Islet of Langerhans (tissue), 1 donor: Measurements from ENCODE around the gene ZEB1.
A peak's percentile ranks its signal among the peaks of the same experiment; 100 is the strongest.
"Not testable (repeated sequence)": the region's sequence is repeated elsewhere in the genome, so short reads cannot be mapped to it uniquely, and the experiment has no call there.

Experiments
- FAIRE-seq: peaks from one replicate; lab custom pipeline; 2011; peaks lifted over from hg19 to GRCh38; lab: Jason Lieb, UNC

ZEB1 gene

DNA sequence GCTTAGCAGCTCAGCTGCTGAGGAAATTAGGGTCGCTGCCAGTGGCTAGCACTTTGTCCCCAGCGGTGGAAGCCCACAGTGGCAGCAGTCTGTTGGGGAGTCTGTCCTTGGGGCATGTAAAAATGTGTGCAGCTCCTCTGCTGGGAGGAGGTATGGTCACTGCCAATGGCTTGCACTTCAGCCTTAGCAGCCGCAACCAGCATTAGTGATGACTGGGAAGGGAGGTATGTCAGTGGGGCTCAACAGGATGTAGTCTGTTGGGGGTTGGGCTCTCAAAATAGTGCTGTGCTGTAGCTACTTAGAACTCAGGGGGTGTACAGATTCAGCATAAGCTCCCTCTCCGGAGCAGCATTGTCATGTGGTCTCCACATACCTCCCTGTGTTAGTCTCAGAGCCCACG is 189.9 kb downstream of the ZEB1 start:
- FAIRE-seq: no peak

GRCh38 chr10:31509989-31510388 is 191.0 kb downstream of the ZEB1 start:
- no peak for FAIRE-seq

GRCh38 chr10:31515116-31515515 is 196.1 kb downstream of the ZEB1 start:
- FAIRE-seq: no peak

- FAIRE-seq: peak; percentile 70
These were observed 196.9 kb downstream of the ZEB1 start for GRCh38 chr10:31515819-31516402.

DNA sequence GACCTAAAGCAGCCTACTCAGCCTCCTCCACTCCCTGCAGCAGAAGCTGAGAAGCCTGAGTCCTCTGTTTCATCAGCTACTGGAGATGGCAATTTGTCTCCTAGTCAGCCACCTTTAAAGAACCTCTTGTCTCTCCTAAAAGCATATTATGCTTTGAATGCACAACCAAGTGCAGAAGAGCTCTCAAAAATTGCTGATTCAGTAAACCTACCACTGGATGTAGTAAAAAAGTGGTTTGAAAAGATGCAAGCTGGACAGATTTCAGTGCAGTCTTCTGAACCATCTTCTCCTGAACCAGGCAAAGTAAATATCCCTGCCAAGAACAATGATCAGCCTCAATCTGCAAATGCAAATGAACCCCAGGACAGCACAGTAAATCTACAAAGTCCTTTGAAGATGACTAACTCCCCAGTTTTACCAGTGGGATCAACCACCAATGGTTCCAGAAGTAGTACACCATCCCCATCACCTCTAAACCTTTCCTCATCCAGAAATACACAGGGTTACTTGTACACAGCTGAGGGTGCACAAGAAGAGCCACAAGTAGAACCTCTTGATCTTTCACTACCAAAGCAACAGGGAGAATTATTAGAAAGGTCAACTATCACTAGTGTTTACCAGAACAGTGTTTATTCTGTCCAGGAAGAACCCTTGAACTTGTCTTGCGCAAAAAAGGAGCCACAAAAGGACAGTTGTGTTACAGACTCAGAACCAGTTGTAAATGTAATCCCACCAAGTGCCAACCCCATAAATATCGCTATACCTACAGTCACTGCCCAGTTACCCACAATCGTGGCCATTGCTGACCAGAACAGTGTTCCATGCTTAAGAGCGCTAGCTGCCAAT is 202.2 kb downstream of the ZEB1 start:
- no peak for FAIRE-seq

GRCh38 chr10:31522820-31523219 is 203.8 kb downstream of the ZEB1 start:
- FAIRE-seq: no peak

GRCh38 chr10:31524460-31524859 is 205.4 kb downstream of the ZEB1 start:
- no peak for FAIRE-seq

DNA sequence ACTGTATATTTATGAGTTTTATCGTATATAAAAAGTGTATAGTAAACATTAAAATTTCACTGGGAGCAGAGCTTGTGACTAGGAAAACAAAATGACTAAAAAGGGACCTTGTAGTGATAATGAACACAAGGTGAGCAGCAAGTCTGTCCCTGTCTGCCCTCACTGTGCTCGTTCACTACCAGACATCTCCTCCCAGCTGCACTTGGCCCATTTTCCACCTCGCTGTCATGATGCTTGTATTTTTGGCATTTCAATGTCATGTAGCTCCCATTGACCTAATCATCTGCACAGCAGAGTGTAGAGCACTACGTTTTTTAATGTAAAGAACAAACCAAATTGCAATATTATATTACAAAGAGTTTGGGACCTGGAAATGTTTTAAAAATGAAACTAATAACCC is 207.2 kb downstream of the ZEB1 start:
- no peak for FAIRE-seq

DNA sequence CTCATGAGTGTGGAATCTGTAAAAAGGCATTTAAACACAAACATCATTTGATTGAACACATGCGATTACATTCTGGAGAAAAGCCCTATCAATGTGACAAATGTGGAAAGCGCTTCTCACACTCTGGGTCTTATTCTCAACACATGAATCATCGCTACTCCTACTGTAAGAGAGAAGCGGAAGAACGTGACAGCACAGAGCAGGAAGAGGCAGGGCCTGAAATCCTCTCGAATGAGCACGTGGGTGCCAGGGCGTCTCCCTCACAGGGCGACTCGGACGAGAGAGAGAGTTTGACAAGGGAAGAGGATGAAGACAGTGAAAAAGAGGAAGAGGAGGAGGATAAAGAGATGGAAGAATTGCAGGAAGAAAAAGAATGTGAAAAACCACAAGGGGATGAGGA is 207.7 kb downstream of the ZEB1 start:
- FAIRE-seq: no peak

- FAIRE-seq: no peak
These were observed 209.8 kb downstream of the ZEB1 start for GRCh38 chr10:31528831-31529230.

- no peak for FAIRE-seq
These were observed 217.3 kb downstream of the ZEB1 start for GRCh38 chr10:31536302-31536701.

DNA sequence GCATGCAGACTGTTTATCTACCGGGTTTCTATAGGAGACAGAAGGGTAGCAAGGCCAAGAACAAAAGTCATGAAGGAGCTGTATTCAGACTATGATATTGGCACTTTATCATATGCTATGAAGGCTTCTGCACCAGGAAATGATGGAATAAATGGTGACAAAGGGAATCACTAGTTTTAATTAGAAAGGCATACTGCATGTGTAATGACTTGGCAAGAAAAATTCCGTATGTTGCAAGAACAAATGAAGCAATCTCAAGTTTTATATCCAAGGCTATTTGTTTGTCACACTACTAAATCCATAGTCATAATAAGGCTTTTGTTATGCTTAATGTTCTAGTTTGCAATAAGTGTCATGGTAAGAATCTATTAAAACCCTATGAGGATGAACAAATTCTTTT is 230.9 kb downstream of the ZEB1 start:
- no peak for FAIRE-seq

- FAIRE-seq: no peak
These were observed 235.5 kb downstream of the ZEB1 start for GRCh38 chr10:31554556-31554955.

DNA sequence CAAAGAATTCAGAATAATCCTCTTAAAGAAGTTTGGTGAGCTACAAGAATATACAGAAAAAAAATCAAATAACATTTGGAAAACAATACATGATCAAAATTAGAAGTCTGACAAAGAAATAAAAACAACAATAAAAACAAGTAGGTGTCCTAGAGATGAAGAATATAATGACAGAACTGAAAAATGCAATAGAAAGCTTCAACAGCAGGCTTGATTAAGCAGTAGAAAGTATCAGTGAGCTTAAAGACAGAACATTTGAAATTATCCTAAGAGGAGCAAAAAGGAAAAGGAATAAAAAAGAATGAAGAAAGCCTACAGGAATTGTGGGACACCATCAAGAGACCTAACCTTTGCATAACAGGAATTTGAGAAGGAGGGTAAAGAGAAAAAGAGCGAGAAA is 238.8 kb downstream of the ZEB1 start:
- no peak for FAIRE-seq

DNA sequence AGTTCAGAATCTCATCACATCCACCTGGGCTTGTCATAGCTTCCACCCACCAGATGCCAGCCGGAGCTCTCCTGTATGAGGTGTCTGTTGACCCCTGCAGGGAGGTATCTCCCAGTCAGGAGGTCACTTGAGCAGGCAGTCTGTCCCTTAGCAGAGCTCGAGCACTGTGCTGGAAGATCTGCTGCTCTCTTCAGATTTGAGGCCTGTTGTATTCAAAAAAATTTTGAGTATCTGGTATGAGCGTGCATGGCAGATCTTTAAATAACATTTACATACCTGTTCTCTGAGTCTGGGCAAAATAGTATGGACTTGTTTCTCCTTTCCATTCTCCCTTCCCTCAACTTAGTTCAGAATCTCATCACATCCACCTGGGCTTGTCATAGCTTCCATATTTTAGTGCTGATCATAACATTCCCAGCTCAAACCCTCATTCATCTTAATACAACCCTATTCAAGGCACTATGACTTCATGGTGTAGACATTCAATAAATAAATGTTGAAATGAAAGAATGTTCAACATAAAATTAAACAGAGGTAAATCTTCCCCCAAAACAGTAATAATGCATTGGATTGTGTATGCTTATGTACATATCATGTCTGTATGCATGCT is 249.3 kb downstream of the ZEB1 start:
- FAIRE-seq: not testable (repeated sequence)

DNA sequence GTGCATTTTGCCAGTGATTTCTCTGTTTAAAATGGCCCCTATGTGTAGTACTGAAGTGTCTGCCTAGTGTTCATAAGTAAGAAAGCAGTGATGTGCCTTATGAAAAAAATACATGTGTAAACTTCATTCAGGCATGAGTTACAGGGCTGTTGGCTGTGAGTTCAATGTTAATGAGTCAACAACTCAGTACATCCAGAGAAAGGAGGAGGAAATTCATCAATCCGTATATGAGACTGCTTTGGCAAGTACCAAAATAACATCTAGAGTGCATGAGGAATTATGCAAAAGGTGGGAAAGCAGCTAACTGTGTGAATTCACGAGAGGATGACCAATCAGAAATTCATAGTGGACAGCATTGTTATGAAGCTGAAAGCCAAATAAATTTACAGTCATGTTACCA is 255.6 kb downstream of the ZEB1 start:
- FAIRE-seq: no peak

- no peak for FAIRE-seq
These were observed 259.3 kb downstream of the ZEB1 start for GRCh38 chr10:31578181-31578852.

- FAIRE-seq: no peak
These were observed 259.9 kb downstream of the ZEB1 start for GRCh38 chr10:31578951-31579350.
